ENCODE data around the gene PLCD3. TPM values are rescaled to one million over a fixed set of nuclear protein-coding genes. Genes with fewer than 3 reads are reported as not detected.
A peak's percentile ranks its signal among the peaks of the same experiment; 100 is the strongest.

PLCD3 gene
- total and polyA plus RNA-seq, 11 donors, result 92.8 to 207 (median 114) TPM

DNA sequence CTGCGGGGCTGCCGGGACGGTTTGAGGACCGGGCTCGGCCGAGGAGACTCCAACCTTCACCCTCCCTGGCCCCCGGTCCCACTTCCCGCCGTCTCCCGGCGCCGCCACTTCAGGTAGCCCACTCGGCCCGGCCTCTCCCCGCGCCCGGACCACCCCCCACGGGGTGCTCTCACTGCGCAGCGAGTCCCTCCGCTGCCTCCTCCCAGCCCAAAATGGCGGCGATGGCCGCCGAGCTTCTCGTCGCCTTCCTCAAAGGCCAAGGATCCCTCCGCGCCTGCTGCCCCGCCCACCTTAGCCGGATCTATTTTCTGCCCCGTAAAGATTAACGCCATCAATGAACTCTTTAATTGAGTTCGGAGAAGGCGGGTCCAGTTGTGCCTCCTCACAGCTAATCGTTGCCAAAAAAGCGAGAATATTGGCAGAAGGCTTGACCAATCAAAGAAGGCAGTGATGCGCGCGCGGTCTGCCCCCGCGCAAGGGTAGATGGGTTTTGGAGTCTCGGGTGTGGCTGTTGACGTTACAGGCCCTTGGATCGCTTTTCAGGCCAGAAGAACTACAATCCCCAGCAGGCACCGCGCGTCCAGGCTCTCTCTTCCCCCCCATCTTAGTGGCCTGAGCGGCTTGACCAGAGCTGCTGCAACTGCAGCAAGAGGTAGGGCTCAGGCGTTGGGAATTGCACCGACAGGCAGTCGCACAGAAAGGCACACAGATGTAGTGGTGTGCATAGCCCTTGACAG is 29.1 kb upstream of the PLCD3 start, which contains the start of gene HEXIM2:
Gene HEXIM2 (plus strand): TSS at position 588 of the 737 bp plus-strand sequence. CDS start 919 bp downstream, outside the sequence.
- DNase-seq, result peak; percentile 97 to 99 (median 98)
- Histone ChIP-seq H3K4me1 (peaks cover 6 to 48% (median 36%) of the 10 kb centered on the region in 12 donors), H3K36me3 (peaks cover 0 to 2% (median 0%) of the 10 kb centered on the region in 9 donors), H3K4me3 (peak within 1 kb of the TSS; percentile 65 to 98 (median 93)), H3K9me3 (no peaks in the 10 kb centered on the region), H3K27ac (peak within 1 kb of the TSS; percentile 96 to 100 (median 100)), H3K27me3 (no peaks in the 10 kb centered on the region)
- intact Hi-C loops (cut with DNase I), result loop anchor here in 7 of 10 donors (1.0 to 5.0 kb wide), 5 partner anchors 13 to 36 kb away; partner anchors contain the start of gene HEXIM1 (in 5 of the 7)
- WGBS, 4 donors, result 0 to 1% (median 1%) methylated on average over 31 to 53 of the region's 53 CpGs
- TF ChIP-seq, protein P1, sequence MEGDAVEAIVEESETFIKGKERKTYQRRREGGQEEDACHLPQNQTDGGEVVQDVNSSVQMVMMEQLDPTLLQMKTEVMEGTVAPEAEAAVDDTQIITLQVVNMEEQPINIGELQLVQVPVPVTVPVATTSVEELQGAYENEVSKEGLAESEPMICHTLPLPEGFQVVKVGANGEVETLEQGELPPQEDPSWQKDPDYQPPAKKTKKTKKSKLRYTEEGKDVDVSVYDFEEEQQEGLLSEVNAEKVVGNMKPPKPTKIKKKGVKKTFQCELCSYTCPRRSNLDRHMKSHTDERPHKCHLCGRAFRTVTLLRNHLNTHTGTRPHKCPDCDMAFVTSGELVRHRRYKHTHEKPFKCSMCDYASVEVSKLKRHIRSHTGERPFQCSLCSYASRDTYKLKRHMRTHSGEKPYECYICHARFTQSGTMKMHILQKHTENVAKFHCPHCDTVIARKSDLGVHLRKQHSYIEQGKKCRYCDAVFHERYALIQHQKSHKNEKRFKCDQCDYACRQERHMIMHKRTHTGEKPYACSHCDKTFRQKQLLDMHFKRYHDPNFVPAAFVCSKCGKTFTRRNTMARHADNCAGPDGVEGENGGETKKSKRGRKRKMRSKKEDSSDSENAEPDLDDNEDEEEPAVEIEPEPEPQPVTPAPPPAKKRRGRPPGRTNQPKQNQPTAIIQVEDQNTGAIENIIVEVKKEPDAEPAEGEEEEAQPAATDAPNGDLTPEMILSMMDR (IDR thresholded peaks at IDR 0.05), result no peak
- peak in 1 of 2 donors; percentile 81 for TF ChIP-seq POLR2A (IDR thresholded peaks at IDR 0.05)
- ATAC-seq, result peak; percentile 96 to 98 (median 97)

DNA sequence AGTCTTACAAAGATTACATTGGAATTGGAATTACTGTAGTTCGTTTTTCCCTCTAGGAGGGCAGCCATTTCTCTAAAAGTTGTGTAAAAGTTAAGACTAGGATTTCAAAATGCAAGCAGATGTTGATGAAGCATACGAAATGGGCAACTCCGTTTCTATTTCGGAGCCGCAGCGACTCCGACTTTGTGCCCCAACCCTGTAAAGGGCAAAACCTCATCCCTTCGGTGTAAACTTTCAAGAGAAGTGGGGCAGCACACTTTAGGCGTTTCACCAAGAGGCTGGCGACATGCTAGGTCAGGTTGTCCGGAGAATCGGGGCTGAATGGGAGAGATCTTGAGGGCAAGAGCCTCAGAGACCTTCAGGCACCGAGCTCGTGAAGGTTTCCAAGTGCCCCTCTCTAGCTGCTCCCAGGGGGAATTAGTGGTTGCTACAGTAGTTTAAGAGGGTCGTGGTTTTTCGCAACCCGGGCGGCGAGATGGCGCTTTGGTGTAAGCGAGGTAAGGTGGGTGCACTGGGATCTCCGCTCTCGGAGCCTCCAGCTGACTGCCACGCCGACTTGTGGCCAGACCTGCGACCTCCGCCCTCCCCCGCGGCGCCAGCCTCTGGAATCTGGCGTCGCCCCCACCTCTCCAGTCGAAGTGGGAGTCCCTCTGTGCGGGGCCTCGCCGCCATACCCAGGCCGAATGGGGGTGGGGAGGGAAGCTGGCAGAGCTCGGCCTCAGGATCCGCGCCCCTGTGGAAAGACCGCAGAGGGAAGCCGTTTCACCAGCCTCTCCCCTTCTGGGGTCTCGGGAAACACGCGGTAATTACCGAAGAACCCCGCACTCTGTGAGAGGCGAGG is 28.4 kb upstream of the PLCD3 start:
- 0 to 1% (median 0%) methylated on average over 31 to 48 of the region's 48 CpGs for WGBS, 4 donors
- intact Hi-C loops (cut with DNase I), result loop anchor here in 7 of 10 donors (1.0 to 5.0 kb wide), 5 partner anchors 12 to 37 kb away; partner anchors contain the start of gene HEXIM1 (in 5 of the 7)

DNA sequence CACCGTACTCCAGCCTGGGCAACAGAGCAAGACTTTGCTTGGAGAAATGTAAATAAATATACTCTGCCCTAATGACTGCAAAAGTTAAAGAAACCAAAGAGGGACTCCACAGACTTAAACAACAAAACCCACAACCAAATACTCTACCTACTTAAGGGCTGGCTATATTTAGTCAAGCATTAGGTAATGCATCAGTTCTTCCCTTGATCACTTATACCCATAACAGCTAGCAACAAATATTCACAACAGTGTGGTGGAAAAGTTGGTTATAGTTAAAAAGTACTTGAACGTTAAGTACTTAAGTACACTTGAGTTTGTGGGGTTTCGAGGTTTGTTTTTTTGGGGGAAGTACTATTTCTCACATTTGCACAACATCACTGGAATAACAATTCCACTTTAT is 23.9 kb upstream of the PLCD3 start:
- Histone ChIP-seq H3K27me3 (no peaks in the 10 kb centered on the region), H3K9me3 (no peaks in the 10 kb centered on the region), H3K4me1 (peaks cover 11 to 62% (median 48%) of the 10 kb centered on the region in 12 donors), H3K4me3 (no peak overlapping the region), H3K27ac (peak overlapping the region in 3 of 12 donors; percentile 10 to 26 (median 21)), H3K36me3 (peaks cover 0 to 2% (median 0%) of the 10 kb centered on the region in 9 donors)
- no peak for ATAC-seq
- intact Hi-C loops (cut with DNase I), result no loop called here
- 93 to 94% (median 94%) methylated on average over 3 of the region's 3 CpGs for WGBS, 4 donors
- TF ChIP-seq, protein P1 (IDR thresholded peaks at IDR 0.05), result no peak
- TF ChIP-seq POLR2A (IDR thresholded peaks at IDR 0.05), result no peak
- no peak for DNase-seq

More for the DNA sequence above, 28.4 kb upstream of the PLCD3 start:
- Histone ChIP-seq H3K27ac (peak overlapping the region; percentile 96 to 100 (median 100)), H3K9me3 (no peaks in the 10 kb centered on the region), H3K4me3 (peak overlapping the region; percentile 65 to 98 (median 93)), H3K27me3 (no peaks in the 10 kb centered on the region), H3K4me1 (peaks cover 6 to 55% (median 37%) of the 10 kb centered on the region in 12 donors), H3K36me3 (peaks cover 0 to 2% (median 0%) of the 10 kb centered on the region in 9 donors)
- ATAC-seq (peak; percentile 45 to 71 (median 70)), DNase-seq (peak; percentile 79 to 86 (median 84))
- no peak for TF ChIP-seq POLR2A (IDR thresholded peaks at IDR 0.05)
- TF ChIP-seq, protein P1 (IDR thresholded peaks at IDR 0.05), result peak in 7 of 12 donors; percentile 8 to 52 (median 36)
